Activated B cell treated with CpG ODN at 0.5 μM for 24 hours (primary cell): ENCODE measurements around the gene NUMB. TPM values are rescaled to one million over a fixed set of nuclear protein-coding genes. Genes with fewer than 3 reads are reported as not detected.

Experiments used
- ATAC-seq: fragments of 200-7000 bp; cut with Tn5 transposase; one replicate; pipeline ENCODE4 v1.10.0; 2021; ENCODE audit warnings: low read depth, mild to moderate bottlenecking, moderate library complexity
- CTCF ChIA-PET: fragments of 350-600 bp; sonication (Branson Sonifier 250); formaldehyde crosslinking; loops from one replicate; lab custom pipeline; 2021; ENCODE audit warnings: antibody characterized with exemption; lab: Charles Lee
- POLR2A ChIA-PET: fragments of 350-600 bp; sonication (Branson Sonifier 250); formaldehyde crosslinking; loops from one replicate; lab custom pipeline; 2021; ENCODE audit warnings: antibody characterized with exemption; lab: Charles Lee
- DNase-seq: peaks from one replicate; pipeline ENCODE4 v3.0.0; 2022
- H3K27ac Mint-ChIP-seq: one replicate; pipeline ENCODE4 v1.8.0; 2020; ENCODE audit warnings: mixed read lengths
- H3K27me3 Mint-ChIP-seq: one replicate; pipeline ENCODE4 v1.8.0; 2021; ENCODE audit warnings: mixed read lengths
- H3K36me3 Mint-ChIP-seq: one replicate; pipeline ENCODE4 v1.8.0; 2021; ENCODE audit warnings: low read depth, mixed read lengths
- H3K4me1 Mint-ChIP-seq: one replicate; pipeline ENCODE4 v1.8.0; 2021; ENCODE audit warnings: mixed read lengths
- H3K4me3 Mint-ChIP-seq: one replicate; pipeline ENCODE4 v1.8.0; 2020; ENCODE audit warnings: mild to moderate bottlenecking, mixed read lengths
- H3K9me3 Mint-ChIP-seq: one replicate; pipeline ENCODE4 v1.8.0; 2020; ENCODE audit warnings: mixed read lengths
- intact Hi-C: fragments of 100-400 bp; cut with micrococcal nuclease; formaldehyde crosslinking; loops from one replicate; pipeline ENCODE4 v1.15.1; 2024
- total RNA-seq: library from RNA; stranded (reverse); gene quantifications from 2 replicates; pipeline ENCODE4 v1.2.3, GENCODE V29; 2022
- TF ChIP-seq, protein P1 (sequence below): fragments of 200-600 bp; IDR thresholded peaks from one replicate; pipeline ENCODE4 v1.8.0; 2022; ENCODE audit warnings: antibody characterized with exemption, mild to moderate bottlenecking

The NUMB gene
- total RNA-seq, 1 donor from 2014 or later: 71.4 TPM

DNA sequence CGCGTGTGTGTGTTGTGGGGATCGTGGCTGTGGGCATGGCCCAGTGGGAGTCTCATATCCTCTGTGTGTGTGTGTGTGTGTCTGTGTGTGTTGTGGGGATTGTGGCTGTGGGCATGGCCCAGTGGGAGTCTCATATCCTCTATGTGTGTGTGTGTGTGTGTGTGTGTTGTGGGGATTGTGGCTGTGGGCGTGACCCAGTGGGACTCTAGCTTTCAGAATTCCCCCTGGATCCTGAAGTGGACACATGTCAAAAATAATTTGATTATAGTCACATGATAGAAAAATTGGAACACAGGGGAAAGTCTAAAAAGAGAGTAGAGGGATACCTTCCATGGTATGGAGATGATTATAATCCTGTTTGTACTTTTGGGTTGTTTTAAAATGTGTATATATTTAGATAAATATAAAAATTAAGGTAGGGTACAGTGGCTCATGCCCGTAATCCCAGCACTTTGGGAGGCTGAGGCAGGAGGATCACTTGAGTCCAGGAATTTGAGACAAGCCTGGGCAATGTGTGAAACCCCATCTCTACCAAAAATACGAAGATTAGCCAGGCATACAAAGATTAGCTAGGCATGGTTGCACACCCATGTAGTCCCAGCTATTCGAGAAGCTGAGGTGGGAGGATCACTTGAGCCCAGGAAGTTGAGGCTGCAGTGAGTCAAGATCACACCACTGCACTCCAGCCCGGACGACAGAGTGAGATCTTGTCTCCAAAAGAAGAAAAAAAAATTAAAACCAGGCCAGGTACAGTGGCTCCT, 210.1 kb downstream of the NUMB start:
- peak overlapping the region; percentile 58 for H3K4me3 Mint-ChIP-seq
- H3K4me1 Mint-ChIP-seq: peaks cover 42% of the 10 kb centered on the region
- intact Hi-C loops: loop anchor here (1.0 kb wide), 1 partner anchor 22 kb away; no protein-coding TSS in a partner anchor
- H3K36me3 Mint-ChIP-seq: no peaks in the 10 kb centered on the region
- POLR2A ChIA-PET: interaction anchor here (0.6 kb wide), 1 partner anchor 505 kb away, joined by 12 read pairs; no protein-coding TSS in a partner anchor
- CTCF ChIA-PET: interaction anchor here (0.7 kb wide), 1 partner anchor 17 kb away, joined by 3 read pairs; no protein-coding TSS in a partner anchor
- ATAC-seq (peak; percentile 41), DNase-seq (no peak)
- peaks cover 1% of the 10 kb centered on the region for H3K27me3 Mint-ChIP-seq
- no peaks in the 10 kb centered on the region for H3K9me3 Mint-ChIP-seq
- H3K27ac Mint-ChIP-seq: peak overlapping the region; percentile 43
- TF ChIP-seq, protein P1, sequence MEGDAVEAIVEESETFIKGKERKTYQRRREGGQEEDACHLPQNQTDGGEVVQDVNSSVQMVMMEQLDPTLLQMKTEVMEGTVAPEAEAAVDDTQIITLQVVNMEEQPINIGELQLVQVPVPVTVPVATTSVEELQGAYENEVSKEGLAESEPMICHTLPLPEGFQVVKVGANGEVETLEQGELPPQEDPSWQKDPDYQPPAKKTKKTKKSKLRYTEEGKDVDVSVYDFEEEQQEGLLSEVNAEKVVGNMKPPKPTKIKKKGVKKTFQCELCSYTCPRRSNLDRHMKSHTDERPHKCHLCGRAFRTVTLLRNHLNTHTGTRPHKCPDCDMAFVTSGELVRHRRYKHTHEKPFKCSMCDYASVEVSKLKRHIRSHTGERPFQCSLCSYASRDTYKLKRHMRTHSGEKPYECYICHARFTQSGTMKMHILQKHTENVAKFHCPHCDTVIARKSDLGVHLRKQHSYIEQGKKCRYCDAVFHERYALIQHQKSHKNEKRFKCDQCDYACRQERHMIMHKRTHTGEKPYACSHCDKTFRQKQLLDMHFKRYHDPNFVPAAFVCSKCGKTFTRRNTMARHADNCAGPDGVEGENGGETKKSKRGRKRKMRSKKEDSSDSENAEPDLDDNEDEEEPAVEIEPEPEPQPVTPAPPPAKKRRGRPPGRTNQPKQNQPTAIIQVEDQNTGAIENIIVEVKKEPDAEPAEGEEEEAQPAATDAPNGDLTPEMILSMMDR: no peak

DNA sequence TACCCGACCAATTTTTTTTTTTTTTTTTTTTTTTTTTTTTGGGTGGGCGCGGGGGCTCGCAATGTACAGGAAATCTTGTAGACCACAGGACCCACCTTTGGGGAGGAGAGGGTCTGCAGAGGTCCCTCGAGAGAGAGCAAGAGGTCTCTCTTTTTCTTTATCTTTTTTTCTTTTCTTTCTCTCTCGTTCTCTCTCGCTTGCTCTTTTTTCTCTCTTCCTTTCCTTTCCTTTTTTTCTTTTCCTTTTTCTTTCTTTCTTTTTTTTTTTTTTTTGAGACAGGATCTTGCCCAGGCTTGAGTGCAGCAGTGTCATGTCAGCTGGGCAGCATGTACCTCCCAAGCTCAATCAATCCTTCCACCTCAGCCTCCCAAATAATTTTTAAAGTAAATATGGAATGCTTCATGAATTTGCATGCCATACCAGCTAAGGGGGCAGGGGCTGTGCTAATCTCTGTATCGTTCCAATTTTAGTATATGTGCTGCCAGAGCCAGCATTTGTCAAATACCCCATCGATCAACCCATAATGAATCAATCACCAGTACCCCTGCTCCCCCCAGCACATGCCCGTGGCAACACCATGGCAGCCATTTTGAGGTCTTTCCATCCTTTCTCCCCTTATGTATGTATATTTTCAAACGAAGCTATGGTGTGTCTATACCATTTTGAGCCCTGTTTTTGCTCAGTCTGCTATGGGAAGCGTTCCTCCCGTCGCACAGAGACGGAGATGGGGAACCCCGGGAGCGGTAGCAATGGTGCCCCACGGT, 211.8 kb downstream of the NUMB start:
- peak overlapping the region; percentile 81 for H3K4me3 Mint-ChIP-seq
- no peaks in the 10 kb centered on the region for H3K36me3 Mint-ChIP-seq
- H3K27ac Mint-ChIP-seq: peak overlapping the region; percentile 78
- POLR2A ChIA-PET: interaction anchor here (1.0 to 1.7 kb wide), 4 partner anchors 10 to 1636 kb away, joined by 3 to 11 read pairs (median 6); partner anchors contain the start of gene RBM25
- H3K27me3 Mint-ChIP-seq: peaks cover 10% of the 10 kb centered on the region
- no peaks in the 10 kb centered on the region for H3K9me3 Mint-ChIP-seq
- intact Hi-C loops: no loop called here
- ATAC-seq (no peak), DNase-seq (no peak)
- TF ChIP-seq, protein P1: no peak
- peaks cover 58% of the 10 kb centered on the region for H3K4me1 Mint-ChIP-seq
- CTCF ChIA-PET: no interaction called here

DNA sequence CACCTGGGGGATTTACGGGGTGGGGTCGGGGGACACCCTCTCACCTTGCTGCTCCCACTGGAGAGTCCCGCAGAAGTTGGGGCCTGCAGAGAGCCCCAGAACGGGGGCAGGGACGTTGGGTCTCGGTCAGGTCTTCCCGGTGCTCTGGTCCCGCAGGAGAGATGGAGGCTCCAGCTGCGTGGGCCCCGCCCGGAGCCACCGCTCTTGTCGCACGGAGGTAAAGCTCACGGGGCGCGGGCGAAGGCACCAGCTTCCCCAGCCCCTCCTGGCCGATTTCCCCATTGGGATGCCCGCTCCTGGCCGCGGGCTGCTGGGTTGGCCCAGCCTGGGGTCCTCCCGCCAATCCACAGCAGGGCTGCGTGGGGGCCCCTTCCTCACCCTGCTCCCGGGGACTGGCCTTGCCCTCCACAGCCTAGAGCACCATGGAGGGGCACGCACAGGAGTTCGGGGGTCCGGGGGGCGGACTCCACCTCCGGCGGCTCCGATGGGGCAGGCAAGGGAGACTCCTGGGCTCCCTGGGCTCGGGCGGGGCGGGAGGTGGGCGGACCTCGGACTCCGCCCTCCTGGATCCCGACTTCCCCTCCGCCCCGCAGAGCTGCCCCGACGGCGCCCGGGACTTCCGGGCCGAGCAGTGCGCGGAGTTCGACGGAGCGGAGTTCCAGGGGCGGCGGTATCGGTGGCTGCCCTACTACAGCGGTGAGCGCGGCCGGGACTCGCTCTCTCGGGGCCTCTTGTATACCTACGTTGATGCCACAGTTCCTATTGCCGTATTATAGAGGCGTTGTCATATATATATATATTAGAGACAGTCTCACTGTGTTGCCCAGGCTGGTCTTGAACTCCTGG, 212.6 kb downstream of the NUMB start:
- Mint-ChIP-seq H3K27me3 (peaks cover 15% of the 10 kb centered on the region), H3K4me1 (peaks cover 67% of the 10 kb centered on the region), H3K4me3 (peak overlapping the region; percentile 81), H3K36me3 (no peaks in the 10 kb centered on the region), H3K9me3 (no peaks in the 10 kb centered on the region), H3K27ac (peak overlapping the region; percentile 30)
- intact Hi-C loops: no loop called here
- ATAC-seq (peak; percentile 87), DNase-seq (peak; percentile 65)
- CTCF ChIA-PET: no interaction called here
- POLR2A ChIA-PET: interaction anchor here (1.0 to 1.7 kb wide), 4 partner anchors 10 to 1637 kb away, joined by 3 to 11 read pairs (median 6); partner anchors contain the start of gene RBM25
- TF ChIP-seq, protein P1: no peak

DNA sequence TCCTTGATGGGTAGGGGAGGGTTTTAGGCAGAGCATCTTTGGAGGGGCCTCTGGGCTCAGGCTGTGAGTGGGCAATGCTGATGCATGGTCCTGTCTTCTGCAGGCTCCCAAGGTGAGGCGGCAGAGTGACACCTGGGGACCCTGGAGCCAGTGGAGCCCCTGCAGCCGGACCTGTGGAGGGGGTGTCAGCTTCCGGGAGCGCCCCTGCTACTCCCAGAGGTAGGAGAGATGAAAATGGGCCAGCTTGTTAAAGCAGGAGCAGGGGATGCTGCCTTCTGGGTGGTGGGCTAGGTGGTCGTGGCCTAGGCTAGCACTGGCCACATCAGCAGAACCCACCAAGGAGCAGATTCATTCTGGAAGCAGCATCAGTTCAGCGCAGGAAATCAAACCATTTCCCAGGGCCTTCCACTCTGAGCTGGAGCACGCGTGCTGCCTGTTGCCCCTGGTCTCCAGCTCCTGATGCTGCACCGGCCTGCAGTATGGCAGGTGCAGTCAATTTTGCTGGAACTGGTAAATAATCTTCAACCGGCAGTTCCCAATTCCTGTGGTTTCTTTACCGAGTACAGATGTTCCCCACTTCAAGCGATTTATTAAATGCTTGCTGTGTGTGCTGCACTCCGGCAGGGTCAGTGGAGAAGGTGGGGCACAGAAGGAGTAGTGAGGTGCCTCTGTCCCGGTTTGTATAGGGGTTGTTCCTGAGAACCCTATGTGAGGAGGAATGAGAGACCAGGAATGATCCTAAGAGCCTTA, 213.6 kb downstream of the NUMB start:
- intact Hi-C loops: no loop called here

More for the DNA sequence above, 213.6 kb downstream of the NUMB start:
- Mint-ChIP-seq H3K9me3 (no peaks in the 10 kb centered on the region), H3K36me3 (no peaks in the 10 kb centered on the region), H3K4me3 (peak overlapping the region; percentile 66), H3K27ac (no peak overlapping the region), H3K4me1 (peaks cover 73% of the 10 kb centered on the region), H3K27me3 (peaks cover 21% of the 10 kb centered on the region)
- TF ChIP-seq, protein P1: no peak
- POLR2A ChIA-PET: interaction anchor here (1.7 kb wide), 1 partner anchor 186 kb away, joined by 7 read pairs; the partner anchor contains the start of gene RBM25
- ATAC-seq: no peak
- DNase-seq: no peak
- CTCF ChIA-PET: no interaction called here
